ENCODE results near the gene LTV1.
"Not testable (repeated sequence)": the region's sequence is repeated elsewhere in the genome, so short reads cannot be mapped to it uniquely, and the experiment has no call there.

LTV1 gene, protein sequence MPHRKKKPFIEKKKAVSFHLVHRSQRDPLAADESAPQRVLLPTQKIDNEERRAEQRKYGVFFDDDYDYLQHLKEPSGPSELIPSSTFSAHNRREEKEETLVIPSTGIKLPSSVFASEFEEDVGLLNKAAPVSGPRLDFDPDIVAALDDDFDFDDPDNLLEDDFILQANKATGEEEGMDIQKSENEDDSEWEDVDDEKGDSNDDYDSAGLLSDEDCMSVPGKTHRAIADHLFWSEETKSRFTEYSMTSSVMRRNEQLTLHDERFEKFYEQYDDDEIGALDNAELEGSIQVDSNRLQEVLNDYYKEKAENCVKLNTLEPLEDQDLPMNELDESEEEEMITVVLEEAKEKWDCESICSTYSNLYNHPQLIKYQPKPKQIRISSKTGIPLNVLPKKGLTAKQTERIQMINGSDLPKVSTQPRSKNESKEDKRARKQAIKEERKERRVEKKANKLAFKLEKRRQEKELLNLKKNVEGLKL

DNA sequence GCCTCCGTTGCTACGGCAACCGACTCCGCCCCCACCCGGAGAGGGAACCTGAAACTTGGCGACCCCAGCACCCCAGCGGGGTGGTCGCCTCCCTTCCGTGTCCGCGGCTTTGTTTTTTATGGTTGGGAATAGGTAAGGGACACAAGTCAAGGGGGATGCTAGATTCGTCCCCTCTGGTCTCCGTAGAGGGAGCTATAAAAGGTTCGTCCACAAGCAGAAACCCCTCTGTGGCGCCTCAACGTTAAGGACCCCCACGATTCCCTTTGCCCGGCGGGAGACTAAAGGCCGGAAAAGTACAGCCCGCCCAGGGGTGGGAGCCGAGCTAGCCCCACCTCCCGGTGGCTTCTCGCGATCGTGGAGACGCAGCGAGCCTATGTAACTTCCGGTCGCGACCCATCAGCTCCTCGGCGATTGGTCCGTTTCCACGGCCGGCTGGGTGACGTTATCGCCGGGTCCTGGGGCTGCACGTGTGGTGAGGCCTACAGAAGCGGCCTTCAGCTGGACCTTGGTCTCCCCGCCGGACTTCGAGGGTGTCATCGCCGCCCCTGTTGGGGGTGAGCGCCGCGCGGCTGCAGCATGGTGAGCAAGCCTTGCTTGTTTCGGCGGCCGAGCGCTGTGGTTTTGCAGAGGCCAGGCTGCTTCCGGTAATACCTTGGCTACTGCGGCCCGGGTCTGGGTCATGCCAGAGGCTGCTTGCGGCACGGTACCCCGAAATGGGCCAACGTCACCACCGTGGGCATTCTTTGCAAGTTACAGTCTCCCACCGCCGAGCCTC is at the start of gene LTV1:
Gene LTV1 (plus strand): TSS at position 437 of the 775 bp plus-strand sequence. CDS start 140 bp downstream, at position 577.
- peak; percentile 97 for DNase-seq

DNA sequence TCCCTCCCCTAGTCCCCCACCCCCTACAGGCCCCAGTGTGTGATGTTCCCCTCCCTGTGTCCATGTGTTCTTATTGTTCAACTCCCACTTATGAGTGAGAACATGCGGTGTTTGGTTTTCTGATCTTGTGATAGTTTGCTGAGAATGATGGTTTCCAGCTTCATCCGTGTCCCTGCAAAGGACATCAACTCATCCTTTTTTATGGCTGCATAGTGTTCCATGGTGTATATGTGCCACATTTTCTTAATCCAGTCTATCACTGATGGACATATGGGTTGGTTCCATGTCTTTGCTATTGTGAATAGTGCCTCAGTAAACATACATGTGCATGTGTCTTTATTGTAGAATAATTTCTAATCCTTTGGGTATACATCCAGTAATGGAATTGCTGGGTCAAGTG is 46.6 kb upstream of the LTV1 start:
- DNase-seq = not testable (repeated sequence)

DNA sequence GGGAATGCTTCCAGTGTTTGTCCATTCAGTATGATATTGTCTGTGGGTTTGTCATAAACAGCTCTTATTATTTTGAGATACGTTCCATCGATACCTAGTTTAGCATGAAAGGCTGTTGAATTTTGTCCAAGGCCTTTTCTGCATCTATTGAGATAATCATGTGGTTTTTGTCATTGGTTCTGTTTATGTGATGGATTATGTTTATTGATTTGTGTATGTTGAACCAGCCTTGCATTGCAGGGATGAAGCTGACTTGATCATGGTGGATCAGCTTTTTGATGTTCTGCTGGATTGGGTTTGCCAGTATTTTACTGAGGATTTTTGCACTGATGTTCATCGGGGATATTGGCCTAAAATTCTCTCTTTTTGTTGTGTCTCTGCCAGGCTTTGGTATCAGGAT is 44.7 kb upstream of the LTV1 start:
- not testable (repeated sequence) for DNase-seq

DNA sequence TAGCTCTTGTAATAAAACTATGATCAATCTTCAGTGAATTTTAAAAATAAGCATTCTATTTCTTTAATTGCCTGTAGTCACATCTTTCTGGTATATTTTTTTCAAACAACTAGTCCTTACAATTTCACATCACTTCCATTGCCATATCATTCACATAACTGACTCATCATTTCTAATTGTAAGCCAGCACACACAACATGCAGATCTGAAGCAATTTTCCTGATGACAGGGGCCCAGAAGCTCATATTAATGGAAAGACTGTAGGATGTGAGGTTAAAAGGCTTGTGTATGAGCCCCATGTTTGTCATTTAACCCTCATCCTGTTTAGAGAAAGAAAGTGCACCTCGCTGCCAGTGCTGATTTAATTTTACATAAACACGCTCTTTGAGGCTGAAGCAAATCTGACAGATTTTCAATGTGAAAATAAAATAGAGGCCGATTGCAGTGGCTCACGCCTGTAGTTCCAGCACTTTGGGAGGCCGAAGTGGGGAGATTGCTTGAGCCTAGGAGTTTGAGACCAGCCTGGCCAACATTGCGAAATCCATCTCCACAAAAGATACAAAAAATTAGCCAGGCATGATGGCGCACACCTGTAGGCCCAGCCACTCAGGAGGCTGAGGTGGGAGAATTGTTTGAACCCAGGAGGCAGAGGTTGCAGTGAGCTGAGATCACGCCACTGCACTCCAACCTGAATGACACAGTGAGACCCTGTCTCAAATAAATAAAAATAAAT is 40.1 kb upstream of the LTV1 start:
- DNase-seq = peak; percentile 56

DNA sequence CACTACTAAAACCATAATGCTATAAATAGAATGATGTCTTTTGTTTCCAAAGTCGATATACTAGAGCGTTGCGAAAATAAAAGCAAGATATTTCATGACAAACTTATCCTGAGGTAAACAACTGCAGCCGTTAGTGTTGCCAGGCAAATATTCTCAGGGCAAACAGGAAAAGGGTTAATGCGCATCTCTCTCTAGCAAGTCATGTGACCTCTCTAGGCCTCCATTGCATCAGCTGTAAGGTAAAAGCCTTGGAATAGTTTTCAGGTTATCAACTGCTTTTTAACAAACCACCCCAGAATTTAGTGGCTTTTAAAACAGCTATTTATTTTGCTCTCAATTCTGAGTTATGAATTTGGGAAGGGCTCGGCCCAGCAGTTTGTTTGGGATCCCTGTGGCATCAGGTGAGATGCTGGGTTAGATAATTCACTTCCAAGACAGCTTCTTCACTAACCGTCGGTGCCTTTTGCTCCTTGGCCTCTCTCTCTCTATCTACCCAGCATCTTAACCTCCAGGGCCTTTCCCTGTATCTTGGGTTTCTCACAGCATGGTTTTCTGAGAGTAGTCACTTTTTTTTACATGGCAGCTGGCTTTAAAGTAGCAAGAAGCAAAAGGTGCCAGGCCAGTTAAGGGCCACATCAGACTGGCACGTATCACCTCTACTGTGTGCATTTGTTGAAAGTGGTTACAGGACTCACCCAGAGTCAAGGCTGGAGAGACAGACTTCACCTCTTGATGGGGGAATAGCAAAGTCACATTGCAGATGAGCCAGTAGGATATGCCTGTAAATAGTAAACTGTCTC is 39.2 kb upstream of the LTV1 start:
- no peak for DNase-seq

DNA sequence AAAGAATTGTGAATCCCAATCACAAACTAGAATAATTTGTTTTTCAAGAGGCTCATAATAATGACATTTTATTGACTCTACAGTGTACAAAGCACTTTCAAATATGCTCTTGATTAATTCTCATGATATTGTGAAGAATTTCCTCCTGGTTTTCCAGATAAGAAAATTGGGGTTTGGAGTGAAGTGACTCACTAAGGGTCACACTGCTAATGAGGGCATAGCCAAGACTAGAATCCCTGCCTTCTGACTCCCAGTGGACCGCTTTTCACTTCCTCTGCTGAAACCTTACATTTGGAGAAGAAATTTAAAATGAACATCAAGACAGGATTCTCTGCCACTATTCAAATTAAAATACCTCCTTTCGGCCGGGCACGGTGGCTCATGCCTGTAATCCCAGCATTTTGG is 38.3 kb upstream of the LTV1 start:
- peak; percentile 44 for DNase-seq

DNA sequence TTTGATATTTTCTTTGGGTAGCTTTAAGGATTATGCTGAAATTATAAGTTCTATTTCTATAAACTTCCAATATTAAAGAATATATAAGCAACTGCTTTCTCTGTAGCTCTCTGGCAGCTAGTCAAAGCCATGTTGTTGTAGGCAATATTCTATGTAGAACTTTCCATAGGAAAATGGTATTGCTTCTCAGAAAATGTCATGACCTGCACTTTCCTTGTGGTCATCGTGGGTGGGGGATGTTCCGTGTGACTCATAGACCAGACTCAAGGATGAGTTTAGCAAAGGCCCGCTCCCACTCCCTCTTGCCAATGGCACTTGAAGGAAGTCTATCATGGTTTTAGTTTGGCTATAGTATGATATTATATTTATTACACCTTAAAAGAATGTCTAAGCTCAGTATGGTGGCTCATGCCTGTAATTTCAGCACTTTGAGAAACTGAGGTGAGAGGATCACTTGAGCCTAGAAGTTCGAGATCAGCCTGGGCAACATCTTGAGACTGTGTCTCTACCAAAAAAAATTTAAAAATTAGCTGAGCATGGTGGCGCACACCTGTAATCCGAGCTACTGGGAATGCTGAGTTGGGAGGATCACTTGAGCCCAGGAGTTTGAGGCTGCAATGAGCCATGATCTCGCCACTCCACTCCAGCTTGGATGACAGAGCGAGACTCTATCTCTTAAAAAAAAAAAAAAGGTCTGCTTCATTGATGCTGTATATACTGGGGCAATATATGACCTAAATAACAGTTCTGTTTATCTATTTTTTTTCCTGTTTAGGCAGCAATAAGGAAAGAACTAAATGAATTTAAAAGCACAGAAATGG is 36.6 kb upstream of the LTV1 start:
- DNase-seq = peak; percentile 98

DNA sequence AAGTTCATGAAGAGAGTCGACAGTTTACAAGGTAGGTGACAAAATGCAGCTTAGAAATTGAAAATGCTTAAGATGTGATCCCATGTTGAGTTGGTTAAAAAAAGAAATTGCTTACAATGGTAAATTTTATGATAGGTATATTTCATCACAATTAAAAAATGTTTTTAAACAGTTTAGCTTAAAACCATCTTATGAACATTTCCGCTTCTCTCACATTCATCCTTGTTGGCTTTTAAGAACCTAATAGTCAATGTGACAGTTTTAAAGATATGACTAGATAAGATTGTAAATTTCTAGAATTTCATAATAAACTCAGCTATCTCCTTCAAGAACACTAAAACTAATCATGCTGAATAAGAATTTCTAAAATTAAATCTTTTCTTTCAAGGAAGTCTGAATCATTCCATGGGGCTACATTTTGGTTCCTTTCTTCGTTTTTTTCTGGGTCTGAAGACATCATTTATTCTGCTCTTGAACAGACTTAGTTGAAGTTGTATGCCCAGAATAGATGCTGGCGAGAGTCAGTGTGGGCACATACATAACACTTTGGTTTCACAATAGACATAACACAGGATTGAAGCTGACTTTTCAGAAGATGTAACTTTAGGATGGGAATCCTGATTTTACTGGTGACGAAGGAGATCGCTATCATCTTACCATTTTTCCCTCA is 35.9 kb upstream of the LTV1 start:
- DNase-seq = peak; percentile 82

DNA sequence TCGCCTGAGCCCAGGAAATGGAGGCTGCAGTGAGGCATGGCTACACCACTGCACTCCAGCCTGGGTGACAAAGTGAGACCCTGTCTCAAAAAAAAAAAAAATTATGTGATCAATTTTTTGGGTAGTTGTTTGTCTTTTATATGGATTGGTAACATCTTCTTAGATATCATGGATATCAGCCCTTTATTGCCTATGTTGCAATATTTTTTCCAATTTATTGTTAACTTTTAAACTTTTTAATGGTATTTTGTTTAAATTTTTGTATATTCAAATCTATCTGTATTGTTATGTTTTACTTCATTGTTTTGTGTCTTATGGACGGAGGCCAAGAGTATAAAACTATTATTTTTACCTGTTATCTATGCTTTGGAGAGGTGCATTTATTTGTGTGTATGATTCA is 32.4 kb upstream of the LTV1 start:
- DNase-seq = no peak

DNA sequence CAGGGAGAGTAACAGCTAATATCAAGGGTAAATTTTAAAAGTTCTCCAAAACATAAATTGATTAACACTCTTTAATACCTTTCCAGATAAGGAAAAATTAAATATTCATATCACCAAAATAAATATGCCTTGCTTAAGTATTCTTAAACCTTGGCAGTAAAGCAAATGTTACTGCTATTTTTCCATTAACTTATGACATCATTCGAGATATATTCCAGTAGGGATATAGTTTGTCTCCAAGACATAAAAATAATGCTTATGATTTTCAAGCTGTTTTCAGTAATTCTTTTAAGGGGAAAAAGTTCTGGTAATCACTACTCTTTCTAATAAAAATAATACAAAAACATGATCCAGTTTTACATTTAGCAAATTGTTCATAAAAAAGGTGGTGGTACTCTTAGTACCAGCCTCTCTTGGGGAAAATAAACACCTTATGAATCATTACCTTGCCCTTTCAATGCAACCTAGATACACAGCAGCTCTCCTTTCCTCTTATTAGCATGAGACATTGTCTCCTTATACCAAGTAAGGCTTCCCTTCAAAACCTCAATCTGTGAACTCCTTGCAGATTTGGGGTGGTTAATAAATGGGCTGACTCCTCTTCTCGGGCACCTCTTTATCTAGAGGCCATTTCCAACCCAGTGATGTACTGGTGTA is 31.5 kb upstream of the LTV1 start:
- DNase-seq = no peak

DNA sequence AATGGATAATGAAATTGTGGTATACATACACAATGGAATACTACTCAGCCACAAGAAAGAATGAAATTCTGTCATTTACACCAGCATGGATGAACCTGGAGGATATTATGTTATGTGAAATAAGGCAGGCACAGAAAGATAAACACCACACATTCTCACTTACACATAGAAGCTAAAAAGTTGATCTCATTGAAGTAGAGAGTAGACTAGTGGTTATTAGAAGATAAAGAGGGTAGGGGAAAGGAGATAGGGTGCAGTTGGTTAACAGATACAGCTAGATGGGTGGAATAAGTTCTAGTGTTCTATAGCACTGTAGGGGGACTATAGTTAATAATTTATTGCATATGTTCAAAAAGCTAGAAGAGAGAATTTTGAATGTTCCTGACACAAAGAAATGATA is 25.5 kb upstream of the LTV1 start:
- no peak for DNase-seq

DNA sequence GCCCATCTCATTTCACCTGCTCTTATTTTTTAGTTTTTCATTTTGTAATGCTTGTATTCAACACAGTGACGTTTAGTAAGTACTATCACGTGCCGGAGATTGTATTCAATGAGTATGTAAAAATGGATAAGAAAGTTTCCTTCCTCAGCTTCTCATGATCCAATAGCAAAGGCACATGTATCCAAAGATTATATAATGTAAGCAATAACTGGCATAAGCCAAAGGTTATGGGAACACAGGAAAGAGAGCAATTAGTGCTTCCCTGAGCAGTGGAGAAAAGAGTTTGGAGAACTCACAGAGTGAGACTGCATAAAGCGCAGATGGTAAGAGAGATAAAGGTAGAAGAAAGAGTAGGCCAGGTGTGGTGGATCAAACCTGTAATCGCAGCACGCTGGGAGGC is 21.8 kb upstream of the LTV1 start:
- DNase-seq = no peak

DNA sequence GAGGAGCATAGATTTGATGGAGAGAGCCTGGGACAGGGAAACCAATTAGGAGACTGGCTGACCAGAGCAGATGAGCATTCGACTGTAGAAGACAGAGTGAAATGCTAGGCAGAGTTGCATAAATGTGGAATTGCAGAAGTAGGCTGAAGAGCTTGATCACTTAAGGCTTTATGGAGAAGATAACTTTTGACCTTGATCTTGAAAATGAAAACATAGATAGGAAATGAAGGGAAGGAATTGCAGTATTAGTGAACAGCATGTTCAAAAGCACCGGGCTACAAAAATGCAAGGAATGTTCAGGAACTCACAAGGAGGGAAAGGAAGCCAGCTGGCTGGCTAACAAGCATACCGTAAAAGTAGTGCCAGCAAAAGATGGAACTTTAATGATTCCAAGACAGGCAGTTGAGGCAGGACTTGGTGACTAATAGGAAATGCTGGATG is 20.5 kb upstream of the LTV1 start:
- DNase-seq = peak; percentile 53

DNA sequence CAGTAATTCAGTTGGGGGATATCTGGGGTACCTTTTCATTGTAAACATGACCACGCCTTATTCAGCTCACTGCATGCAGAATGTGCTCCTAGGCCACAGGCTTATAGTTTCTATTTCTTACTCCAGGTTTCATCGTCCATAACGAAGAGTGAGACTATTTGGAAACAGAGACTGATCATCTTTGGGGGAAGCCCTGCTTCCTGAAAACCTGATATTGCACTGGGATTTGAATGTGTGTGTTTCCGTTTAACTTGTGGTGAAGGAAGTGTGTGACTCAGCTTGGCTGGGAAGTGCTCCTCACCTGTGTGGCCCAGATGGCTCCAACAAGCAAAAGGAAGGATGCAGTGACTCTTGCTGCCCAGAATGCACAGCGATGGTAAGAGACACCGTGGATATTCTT is 19.6 kb upstream of the LTV1 start:
- DNase-seq = peak; percentile 39

DNA sequence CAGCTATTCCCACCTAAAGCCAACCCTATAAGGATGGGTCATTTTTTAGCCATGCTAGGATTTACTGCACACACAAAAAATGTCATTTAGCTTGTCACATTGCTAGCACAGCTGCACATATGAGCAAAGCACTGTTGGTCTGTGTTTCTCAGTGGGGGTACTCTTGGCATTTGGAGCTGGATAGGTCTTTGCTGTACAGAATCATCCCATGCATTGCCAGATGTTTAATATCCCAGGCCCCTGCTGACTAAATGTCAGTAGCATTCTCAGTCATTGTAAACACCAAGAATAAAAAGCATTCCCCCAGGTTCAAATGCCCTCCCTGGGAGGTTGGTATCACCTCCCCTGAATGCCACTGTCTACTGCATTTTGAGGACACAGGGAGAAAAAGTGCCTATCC is 14.6 kb upstream of the LTV1 start:
- no peak for DNase-seq

DNA sequence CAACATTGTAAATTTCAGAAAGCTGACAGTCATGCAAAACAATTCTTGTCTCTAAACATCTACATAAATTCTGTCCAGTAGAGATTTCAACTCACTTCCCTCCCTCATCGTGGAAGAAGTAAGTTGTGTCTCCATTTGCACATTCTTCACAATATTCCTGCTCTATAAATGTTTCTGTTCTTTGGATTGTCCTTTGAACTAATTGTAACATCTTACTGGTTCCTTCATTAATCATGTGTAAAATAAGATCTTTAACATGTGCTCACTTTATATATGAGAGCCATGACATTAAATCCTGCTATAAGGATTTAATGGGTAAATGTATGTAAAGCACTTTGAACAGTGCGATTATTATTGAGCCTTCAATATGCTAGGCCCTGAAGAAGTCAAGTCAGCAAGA is 7.0 kb upstream of the LTV1 start:
- DNase-seq = no peak

DNA sequence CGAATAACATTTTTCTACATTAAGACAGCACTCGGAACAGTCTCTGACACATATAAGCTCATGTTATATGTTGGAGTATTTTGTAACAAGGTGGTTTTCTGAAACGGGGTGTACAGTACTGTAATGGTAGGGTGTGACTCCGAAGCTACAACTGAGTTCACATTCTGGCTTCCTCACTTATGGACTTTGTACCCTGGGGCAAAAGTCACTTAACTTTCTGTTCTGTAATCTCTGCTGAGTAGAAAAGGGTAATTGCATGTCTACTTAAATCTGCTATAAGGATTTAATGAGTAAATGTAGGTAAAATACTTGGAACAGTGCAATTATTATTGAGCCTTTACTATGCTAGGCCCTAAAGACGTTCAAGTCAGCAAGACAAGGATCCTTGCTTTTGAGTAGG is 4.7 kb upstream of the LTV1 start:
- no peak for DNase-seq

DNA sequence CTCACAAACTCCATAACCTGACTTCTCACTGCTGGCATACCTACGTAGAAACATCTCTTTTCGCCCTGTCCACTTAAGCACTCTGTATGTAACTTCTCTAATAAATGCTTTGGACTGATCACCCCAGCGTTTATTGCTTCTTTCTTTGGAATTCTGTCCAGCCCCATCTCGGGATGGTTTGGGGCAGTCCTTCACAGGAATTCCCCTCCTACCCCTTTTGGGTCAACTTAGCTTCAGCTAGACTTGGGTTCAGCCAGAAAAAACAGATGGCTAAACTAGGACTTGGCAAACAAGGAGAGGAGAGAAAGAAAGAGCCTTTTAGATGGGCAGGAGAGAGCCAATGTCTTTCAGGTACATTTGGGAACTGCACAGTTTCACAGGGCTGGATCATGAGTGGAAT is 3.9 kb upstream of the LTV1 start:
- no peak for DNase-seq

DNA sequence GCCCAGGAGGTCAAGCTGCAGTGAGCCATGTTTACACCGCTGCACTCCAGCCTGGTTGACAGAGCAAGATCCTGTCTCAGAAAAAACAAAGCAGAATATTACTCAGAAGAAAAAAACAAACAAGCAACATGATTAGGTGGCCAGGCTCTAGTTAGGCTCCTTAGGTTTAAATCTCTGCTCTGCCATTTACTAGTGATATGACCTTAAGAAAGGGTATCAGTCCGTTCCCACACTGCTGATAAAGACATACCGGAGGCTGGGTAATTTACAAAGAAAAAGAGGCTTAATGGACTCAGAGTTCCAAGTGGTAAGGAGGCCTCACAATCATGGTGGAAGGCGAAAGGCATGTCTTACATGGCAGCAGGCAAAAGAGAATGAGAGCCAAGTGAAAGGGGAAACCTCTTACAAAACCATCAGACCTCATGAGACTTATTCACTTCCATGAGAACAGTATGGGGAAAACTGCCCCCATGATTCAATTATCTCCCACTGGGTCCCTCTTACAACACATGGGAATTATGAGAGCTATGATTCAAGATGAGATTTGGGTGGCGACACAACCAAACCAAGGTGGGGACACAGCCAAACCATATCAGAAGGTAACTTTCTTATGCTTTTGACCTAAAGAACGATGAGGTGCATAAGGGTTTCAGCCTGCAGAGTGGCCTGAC is 2.4 kb upstream of the LTV1 start:
- peak; percentile 65 for DNase-seq

DNA sequence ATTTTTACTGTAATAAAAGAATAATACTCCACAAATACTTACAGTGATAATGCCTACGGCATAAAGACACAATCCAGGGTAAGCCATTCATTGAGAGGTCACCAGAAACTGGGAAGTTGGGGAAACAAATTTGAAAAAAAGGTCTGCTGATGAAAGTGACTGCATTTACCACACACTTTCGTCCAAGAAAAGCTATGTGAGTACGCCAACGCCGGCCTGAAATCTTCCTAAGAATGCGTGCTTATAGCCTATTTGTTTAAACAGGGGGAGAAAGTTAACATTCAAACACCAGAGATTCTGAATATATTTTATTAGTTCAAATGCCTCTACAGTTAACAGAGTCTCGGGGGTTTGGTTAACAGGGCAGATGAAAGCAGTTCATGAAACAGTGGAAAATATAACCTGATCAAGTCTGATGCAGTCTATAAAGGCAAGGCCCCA is 657 bp upstream of the LTV1 start:
- DNase-seq = peak; percentile 53
